Spleen (tissue), 11 donors: Measurements from ENCODE around the gene PPP2R2D. TPM values are rescaled to one million over a fixed set of nuclear protein-coding genes. Genes with fewer than 3 reads are reported as not detected.

Experiments
- DNase-seq: peaks from one replicate; pipeline ENCODE4 v3.0.0-alpha.2; 2020
- H3K27ac ChIP-seq, 8 donors: fragments of 200-600 bp; sonication (generic) in 7 of 8; 1 replicate in 4 of 8; 2 replicates in 4 of 8; pipeline versions ENCODE4 v1.5.0 to v1.8.0; 2016 to 2021; ENCODE audit warnings: inconsistent platforms in 4 of 8, mild to moderate bottlenecking in 4 of 8, moderate library complexity in 1 of 8
- H3K27me3 ChIP-seq, 7 donors: fragments of 200-600 bp; sonication (generic) in 6 of 7; replicated peaks in 1 of 7; 1 replicate in 4 of 7; 2 replicates in 3 of 7; pipeline versions ENCODE4 v1.5.0 to v1.8.0; 2016 to 2021; ENCODE audit warnings: inconsistent platforms in 3 of 7, mild to moderate bottlenecking in 1 of 7
- H3K36me3 ChIP-seq, 6 donors: fragments of 200-600 bp; sonication (generic) in 5 of 6; 1 replicate in 4 of 6; 2 replicates in 2 of 6; pipeline versions ENCODE4 v1.5.0 to v1.8.0; 2016 to 2021; ENCODE audit warnings: inconsistent platforms in 2 of 6
- H3K4me1 ChIP-seq, 6 donors: fragments of 200-600 bp; sonication (generic) in 5 of 6; 1 replicate in 3 of 6; 2 replicates in 3 of 6; pipeline versions ENCODE4 v1.5.0 to v1.8.0; 2016 to 2021; ENCODE audit warnings: inconsistent platforms in 3 of 6
- H3K4me3 ChIP-seq, 8 donors: fragments of 200-600 bp; sonication (generic) in 7 of 8; 1 replicate in 4 of 8; 2 replicates in 4 of 8; pipeline versions ENCODE4 v1.5.0 to v1.8.0; 2016 to 2021; ENCODE audit warnings: inconsistent platforms in 4 of 8, mild to moderate bottlenecking in 4 of 8, moderate library complexity in 2 of 8
- H3K9me3 ChIP-seq, 8 donors: fragments of 200-600 bp; sonication (generic) in 7 of 8; 1 replicate in 4 of 8; 2 replicates in 4 of 8; pipeline versions ENCODE4 v1.5.0 to v1.8.0; 2016 to 2021; ENCODE audit warnings: inconsistent platforms in 4 of 8
- CTCF ChIP-seq, 11 experiments: fragments of 200-600 bp in 7 of 11; fragments of 450-650 bp in 4 of 11; sonication (generic) in 4 of 11; IDR thresholded peaks in 8 of 11; conservative IDR thresholded peaks in 3 of 11; 1 replicate in 7 of 11; 2 replicates in 4 of 11; pipeline versions ENCODE4 v1.4.0 to v1.8.0; 2016 to 2021; ENCODE audit warnings: antibody characterized with exemption in 11 of 11, inconsistent platforms in 4 of 11, mild to moderate bottlenecking in 1 of 11
- POLR2A ChIP-seq, 3 donors: fragments of 450-650 bp; IDR thresholded peaks; one replicate each; pipeline ENCODE4 v1.5.1; 2017; ENCODE audit warnings: antibody characterized with exemption in 3 of 3, mild to moderate bottlenecking in 1 of 3
- POLR2AphosphoS5 ChIP-seq, 3 donors: sonication (generic); formaldehyde crosslinking; IDR thresholded peaks; one replicate each; pipeline ENCODE4 v1.5.1; 2017; ENCODE audit warnings: antibody characterized with exemption in 3 of 3
- WGBS, 5 donors: extraction: QIAGEN DNeasy Blood & Tissue Kit in 3 of 5; methylation state at CpG; one replicate each; pipeline versions ENCODE4 v1.1.5 to v1.1.7; 2013 to 2018; 5-methylcytosine and 5-hydroxymethylcytosine counted together
- intact Hi-C: fragments of 100-400 bp; cut with DNase I; formaldehyde crosslinking; loops from one replicate; pipeline ENCODE4 v1.15.0; 2023; ENCODE audit warnings: low total_unique reads
- polyA plus RNA-seq, 3 donors: library from polyadenylated mRNA; stranded (reverse); fragments of 200-250 nt; gene quantifications; one replicate each; pipeline ENCODE4 v1.2.1, GENCODE V29; 2013
- total RNA-seq, 7 donors: library from RNA; depleted of rRNA in 3 of 7; stranded (reverse); fragments of >200 nt in 3 of 7; fragmentation: NEBNext Ultra II Directional in 4 of 7; extraction: Animal tissue kit (Norgen Biotek cat#: 25700) in 4 of 7; gene quantifications; one replicate each; pipeline versions ENCODE4 v1.1.0 to v1.2.1, GENCODE V29; 2016 to 2021
- donor health status: healthy with polysubstance abuse.
- donor health status: DM: no; HTN: no; CAD: no; lungs with moderate emphysema.
- donor health status: DM: no; HTN: no; CAD: no.
- donor health status: Bipolar disorder and iron deficiency.
- donor health status: healthy.
- donor health status: DM: no; HTN: no; CAD: no.
- donor health status: DM: yes; HTN: yes; CAD: no.

Gene PPP2R2D
- total and polyA plus RNA-seq, 10 donors, result 15.6 to 41.2 (median 32.0) TPM

DNA sequence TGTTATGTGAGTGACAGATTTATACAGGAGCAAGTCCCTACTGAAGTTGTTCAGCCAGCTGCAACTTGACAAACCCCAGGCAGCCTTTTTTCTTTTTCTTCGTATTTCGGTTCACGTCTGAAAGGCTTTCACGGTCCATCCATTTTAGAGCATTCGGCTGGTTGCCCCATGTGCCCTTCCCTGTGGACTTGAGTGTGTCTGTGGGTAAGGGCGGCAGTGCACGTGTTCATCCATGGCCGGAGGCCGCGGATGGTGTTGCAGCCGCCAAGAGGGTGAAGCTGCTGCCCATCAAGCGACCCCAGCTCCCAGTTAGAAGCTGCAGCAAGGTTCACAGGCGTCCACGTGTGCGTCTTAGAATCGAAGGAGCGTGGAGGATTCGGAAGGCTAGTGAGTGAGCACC is 35.9 kb downstream of the PPP2R2D start:
- Histone ChIP-seq H3K27me3 (no peaks in the 10 kb centered on the region), H3K4me3 (no peak overlapping the region), H3K4me1 (peaks cover 0 to 38% (median 14%) of the 10 kb centered on the region in 6 donors), H3K9me3 (no peaks in the 10 kb centered on the region), H3K27ac (no peak overlapping the region), H3K36me3 (peaks cover 0 to 81% (median 47%) of the 10 kb centered on the region in 6 donors)
- TF ChIP-seq POLR2AphosphoS5 (IDR thresholded peaks at IDR 0.05) (no peak), POLR2A (IDR thresholded peaks at IDR 0.05) (no peak), CTCF (IDR thresholded peaks at IDR 0.05 in 8 of 11, conservative IDR thresholded peaks at IDR 0.05 in 3 of 11) (no peak)
- intact Hi-C loops, result no loop called here
- 94 to 96% (median 95%) methylated on average over 18 of the region's 18 CpGs for WGBS, 5 donors
- DNase-seq, result peak; percentile 45

GRCh38 chr10:131937836-131938235 is 37.0 kb downstream of the PPP2R2D start:
- Histone ChIP-seq H3K4me1 (peaks cover 0 to 28% (median 14%) of the 10 kb centered on the region in 6 donors), H3K4me3 (no peak overlapping the region), H3K27me3 (no peaks in the 10 kb centered on the region), H3K36me3 (peaks cover 0 to 87% (median 53%) of the 10 kb centered on the region in 6 donors), H3K27ac (no peak overlapping the region), H3K9me3 (no peaks in the 10 kb centered on the region)
- WGBS, 5 donors, result 95 to 98% (median 95%) methylated on average over 20 of the region's 20 CpGs
- DNase-seq, result peak; percentile 64
- TF ChIP-seq CTCF (IDR thresholded peaks at IDR 0.05 in 8 of 11, conservative IDR thresholded peaks at IDR 0.05 in 3 of 11) (no peak), POLR2AphosphoS5 (IDR thresholded peaks at IDR 0.05) (peak in 1 of 3 donors; percentile 25)
- intact Hi-C loops, result no loop called here

- peaks cover 0 to 19% (median 8%) of the 10 kb centered on the region in 6 donors for H3K4me1 ChIP-seq
- intact Hi-C loops, result no loop called here
- no peak overlapping the region for H3K27ac ChIP-seq
- H3K36me3 ChIP-seq, result peaks cover 0 to 95% (median 53%) of the 10 kb centered on the region in 6 donors
- H3K27me3 ChIP-seq, result no peaks in the 10 kb centered on the region
- no peaks in the 10 kb centered on the region for H3K9me3 ChIP-seq
- H3K4me3 ChIP-seq, result no peak overlapping the region
- TF ChIP-seq CTCF (IDR thresholded peaks at IDR 0.05 in 8 of 11, conservative IDR thresholded peaks at IDR 0.05 in 3 of 11) (no peak), POLR2AphosphoS5 (IDR thresholded peaks at IDR 0.05) (peak in 1 of 3 donors; percentile 6)
- 93 to 99% (median 97%) methylated on average over 9 to 10 of the region's 10 CpGs for WGBS, 5 donors
- peak; percentile 47 for DNase-seq
Measured at GRCh38 chr10:131938681-131939080, 37.9 kb downstream of the PPP2R2D start.

GRCh38 chr10:131942455-131942854 is 41.6 kb downstream of the PPP2R2D start:
- H3K9me3 ChIP-seq, result no peaks in the 10 kb centered on the region
- DNase-seq, result no peak
- H3K36me3 ChIP-seq, result peaks cover 0 to 98% (median 65%) of the 10 kb centered on the region in 6 donors
- intact Hi-C loops, result no loop called here
- no peaks in the 10 kb centered on the region for H3K27me3 ChIP-seq
- WGBS, 5 donors, result 94 to 100% (median 96%) methylated on average over 1 of the region's 1 CpG
- H3K27ac ChIP-seq, result no peak overlapping the region
- H3K4me3 ChIP-seq, result no peak overlapping the region
- no peak for TF ChIP-seq POLR2AphosphoS5 (IDR thresholded peaks at IDR 0.05)
- no peak for TF ChIP-seq POLR2A (IDR thresholded peaks at IDR 0.05)
- TF ChIP-seq CTCF (IDR thresholded peaks at IDR 0.05 in 8 of 11, conservative IDR thresholded peaks at IDR 0.05 in 3 of 11), result no peak
- peaks cover 0 to 9% (median 0%) of the 10 kb centered on the region in 6 donors for H3K4me1 ChIP-seq
